ENCODE data around the gene MAJIN. TPM values are rescaled to one million over a fixed set of nuclear protein-coding genes. Genes with fewer than 3 reads are reported as not detected.

Gene MAJIN
- total and polyA plus RNA-seq, 9 of the 15 experiments (the other 6 are each of a cell fraction or from before 2014, with no cell fraction given), result 0.17 to 0.83 (median 0.24) TPM; not detected in 2

- TF ChIP-seq MITF (IDR thresholded peaks at IDR 0.05) (peak; percentile 63; the same call in 1 of the 2 replicates), PPARD (CRISPR knock-in tag; IDR thresholded peaks at IDR 0.05) (no peak), HNRNPUL1 (IDR thresholded peaks at IDR 0.05; ENCODE audit: low read length) (no peak), XRCC4 (IDR thresholded peaks at IDR 0.05; ENCODE audit: extremely low read depth, insufficient read depth, insufficient read length) (no peak), NELFE (IDR thresholded peaks at IDR 0.05; ENCODE audit: insufficient read depth, insufficient read length) (no peak), SRSF9 (IDR thresholded peaks at IDR 0.05; ENCODE audit: borderline replicate concordance, low read depth, low read length) (no peak), XRCC3 (IDR thresholded peaks at IDR 0.05) (no peak), FOSL1 (tag; conservative IDR thresholded peaks at IDR 0.05) (peak; percentile 59), HOMEZ (CRISPR knock-in tag; IDR thresholded peaks at IDR 0.05) (no peak), ZNF311 (CRISPR knock-in tag; IDR thresholded peaks at IDR 0.05) (no peak), NCOA1 (IDR thresholded peaks at IDR 0.05; ENCODE audit: low read depth) (peak; percentile 67; the same call in 1 of the 2 replicates), POU5F1 (IDR thresholded peaks at IDR 0.05; ENCODE audit: borderline replicate concordance, low read depth, low read length, partially characterized antibody) (no peak), LARP7 (IDR thresholded peaks at IDR 0.05) (no peak), ZNF785 (CRISPR knock-in tag; IDR thresholded peaks at IDR 0.05) (no peak), KLF10 (CRISPR knock-in tag; IDR thresholded peaks at IDR 0.05) (no peak), SOX6 (IDR thresholded peaks at IDR 0.05) (peak; percentile 22; the same call in 1 of the 2 replicates), ZNF644 (tag; IDR thresholded peaks at IDR 0.05; ENCODE audit: low read depth) (0 out of 2 replicates have a peak, but pooled peaks have one; percentile 3), ZNF436 (CRISPR knock-in tag; IDR thresholded peaks at IDR 0.05) (no peak), USF1 (CRISPR knock-in tag; IDR thresholded peaks at IDR 0.05) (peak; percentile 99), HNRNPK (IDR thresholded peaks at IDR 0.05; ENCODE audit: low read depth, low read length, poor library complexity, severe bottlenecking) (no peak)
- TF ChIP-seq, protein P1, sequence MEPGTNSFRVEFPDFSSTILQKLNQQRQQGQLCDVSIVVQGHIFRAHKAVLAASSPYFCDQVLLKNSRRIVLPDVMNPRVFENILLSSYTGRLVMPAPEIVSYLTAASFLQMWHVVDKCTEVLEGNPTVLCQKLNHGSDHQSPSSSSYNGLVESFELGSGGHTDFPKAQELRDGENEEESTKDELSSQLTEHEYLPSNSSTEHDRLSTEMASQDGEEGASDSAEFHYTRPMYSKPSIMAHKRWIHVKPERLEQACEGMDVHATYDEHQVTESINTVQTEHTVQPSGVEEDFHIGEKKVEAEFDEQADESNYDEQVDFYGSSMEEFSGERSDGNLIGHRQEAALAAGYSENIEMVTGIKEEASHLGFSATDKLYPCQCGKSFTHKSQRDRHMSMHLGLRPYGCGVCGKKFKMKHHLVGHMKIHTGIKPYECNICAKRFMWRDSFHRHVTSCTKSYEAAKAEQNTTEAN (CRISPR knock-in tag; IDR thresholded peaks at IDR 0.05), result 0 out of 2 replicates have a peak, but pooled peaks have one; percentile 76
- TF ChIP-seq, protein P2, sequence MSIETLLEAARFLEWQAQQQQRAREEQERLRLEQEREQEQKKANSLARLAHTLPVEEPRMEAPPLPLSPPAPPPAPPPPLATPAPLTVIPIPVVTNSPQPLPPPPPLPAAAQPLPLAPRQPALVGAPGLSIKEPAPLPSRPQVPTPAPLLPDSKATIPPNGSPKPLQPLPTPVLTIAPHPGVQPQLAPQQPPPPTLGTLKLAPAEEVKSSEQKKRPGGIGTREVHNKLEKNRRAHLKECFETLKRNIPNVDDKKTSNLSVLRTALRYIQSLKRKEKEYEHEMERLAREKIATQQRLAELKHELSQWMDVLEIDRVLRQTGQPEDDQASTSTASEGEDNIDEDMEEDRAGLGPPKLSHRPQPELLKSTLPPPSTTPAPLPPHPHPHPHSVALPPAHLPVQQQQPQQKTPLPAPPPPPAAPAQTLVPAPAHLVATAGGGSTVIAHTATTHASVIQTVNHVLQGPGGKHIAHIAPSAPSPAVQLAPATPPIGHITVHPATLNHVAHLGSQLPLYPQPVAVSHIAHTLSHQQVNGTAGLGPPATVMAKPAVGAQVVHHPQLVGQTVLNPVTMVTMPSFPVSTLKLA (conservative IDR thresholded peaks at IDR 0.05), result peak; percentile 91 to 94
Observed at GRCh38 chr11:65013888-65014725, 42.2 kb upstream of the MAJIN start, which contains the start of gene ARL2 (continued).

Measured in K562 (cell line).